ENCODE measurements around the gene BHLHA15.

The BHLHA15 gene

GRCh38 chr7:98205162-98205845 is 5.9 kb upstream of the BHLHA15 start:
- no peaks in the 10 kb centered on the region for H3K9me3 ChIP-seq (ENCODE audit: insufficient read depth, low read length)
- peaks cover 27% of the 10 kb centered on the region for H3F3A ChIP-seq (ENCODE audit: insufficient read depth)
- H3K9ac ChIP-seq (ENCODE audit: low read length), result no peak overlapping the region
- no peaks in the 10 kb centered on the region for H3K36me3 ChIP-seq (ENCODE audit: low read length)
- no peak overlapping the region for H3K4me2 ChIP-seq (ENCODE audit: low read depth, low read length, poor library complexity, severe bottlenecking)
- no peak for TF ChIP-seq EZH2phosphoT487 (conservative IDR thresholded peaks at IDR 0.05; ENCODE audit: low read length)
- TF ChIP-seq CTCF (IDR thresholded peaks at IDR 0.05; ENCODE audit: insufficient read depth, low read length, poor library complexity, severe bottlenecking), result no peak
- H3K27ac ChIP-seq (ENCODE audit: low read depth, low read length), result no peak overlapping the region
- no peaks in the 10 kb centered on the region for H3K79me2 ChIP-seq (ENCODE audit: insufficient read depth, low read length)
- no peak overlapping the region for H3K4me3 ChIP-seq (ENCODE audit: insufficient read depth, low read length, poor library complexity, severe bottlenecking)
- H4K20me1 ChIP-seq (ENCODE audit: low read depth, low read length), result peaks cover 25% of the 10 kb centered on the region
- no peaks in the 10 kb centered on the region for H3K9me2 ChIP-seq (replicated peaks; ENCODE audit: insufficient read depth, low read length)
- H3K27me3 ChIP-seq (ENCODE audit: low read length), result no peaks in the 10 kb centered on the region
- no peak overlapping the region for H2AFZ ChIP-seq (ENCODE audit: low read depth, low read length, severe bottlenecking)

GRCh38 chr7:98206451-98207330 is 4.5 kb upstream of the BHLHA15 start:
- H3K9me2 ChIP-seq (replicated peaks; ENCODE audit: insufficient read depth, low read length), result no peaks in the 10 kb centered on the region
- peaks cover 13% of the 10 kb centered on the region for H4K20me1 ChIP-seq (ENCODE audit: low read depth, low read length)
- H3K9me3 ChIP-seq (ENCODE audit: insufficient read depth, low read length), result no peaks in the 10 kb centered on the region
- H3K4me2 ChIP-seq (ENCODE audit: low read depth, low read length, poor library complexity, severe bottlenecking), result no peak overlapping the region
- no peak overlapping the region for H3K9ac ChIP-seq (ENCODE audit: low read length)
- H2AFZ ChIP-seq (ENCODE audit: low read depth, low read length, severe bottlenecking), result no peak overlapping the region
- no peaks in the 10 kb centered on the region for H3K36me3 ChIP-seq (ENCODE audit: low read length)
- no peaks in the 10 kb centered on the region for H3K79me2 ChIP-seq (ENCODE audit: insufficient read depth, low read length)
- no peak overlapping the region for H3K27ac ChIP-seq (ENCODE audit: low read depth, low read length)
- no peak for TF ChIP-seq CTCF (IDR thresholded peaks at IDR 0.05; ENCODE audit: insufficient read depth, low read length, poor library complexity, severe bottlenecking)
- TF ChIP-seq EZH2phosphoT487 (conservative IDR thresholded peaks at IDR 0.05; ENCODE audit: low read length), result no peak
- peaks cover 17% of the 10 kb centered on the region for H3F3A ChIP-seq (ENCODE audit: insufficient read depth)
- no peak overlapping the region for H3K4me3 ChIP-seq (ENCODE audit: insufficient read depth, low read length, poor library complexity, severe bottlenecking)
- H3K27me3 ChIP-seq (ENCODE audit: low read length), result no peaks in the 10 kb centered on the region

- no peak for TF ChIP-seq EZH2phosphoT487 (conservative IDR thresholded peaks at IDR 0.05; ENCODE audit: low read length)
- TF ChIP-seq CTCF (IDR thresholded peaks at IDR 0.05; ENCODE audit: insufficient read depth, low read length, poor library complexity, severe bottlenecking), result no peak
- H3K27me3 ChIP-seq (ENCODE audit: low read length), result no peaks in the 10 kb centered on the region
- H3K4me3 ChIP-seq (ENCODE audit: insufficient read depth, low read length, poor library complexity, severe bottlenecking), result no peak overlapping the region
Measured at GRCh38 chr7:98209166-98209920, 1.9 kb upstream of the BHLHA15 start.

More at GRCh38 chr7:98209166-98209920, 1.9 kb upstream of the BHLHA15 start:
- no peaks in the 10 kb centered on the region for H4K20me1 ChIP-seq (ENCODE audit: low read depth, low read length)
- no peak overlapping the region for H3K9ac ChIP-seq (ENCODE audit: low read length)
- no peak overlapping the region for H3K4me2 ChIP-seq (ENCODE audit: low read depth, low read length, poor library complexity, severe bottlenecking)
- no peak overlapping the region for H2AFZ ChIP-seq (ENCODE audit: low read depth, low read length, severe bottlenecking)
- no peak overlapping the region for H3K27ac ChIP-seq (ENCODE audit: low read depth, low read length)
- no peaks in the 10 kb centered on the region for H3K79me2 ChIP-seq (ENCODE audit: insufficient read depth, low read length)
- H3K9me2 ChIP-seq (replicated peaks; ENCODE audit: insufficient read depth, low read length), result no peaks in the 10 kb centered on the region
- no peaks in the 10 kb centered on the region for H3K36me3 ChIP-seq (ENCODE audit: low read length)
- no peaks in the 10 kb centered on the region for H3K9me3 ChIP-seq (ENCODE audit: insufficient read depth, low read length)
- peaks cover 14% of the 10 kb centered on the region; the same call in 1 of the 2 replicates for H3F3A ChIP-seq (ENCODE audit: insufficient read depth)
